H1 (cell line): ENCODE results near the gene TNRC6A. TPM values are rescaled to one million over a fixed set of nuclear protein-coding genes. Genes with fewer than 3 reads are reported as not detected.

Experiments used
- CTCF ChIA-PET: fragments of 300-600 bp; sonication (Branson Sonifier 250); formaldehyde crosslinking; loops from one replicate; lab custom pipeline; 2021; ENCODE audit not compliant: partially characterized antibody; lab: Charles Lee
- POLR2A ChIA-PET: fragments of 300-600 bp; sonication (Branson Sonifier 250); formaldehyde crosslinking; loops from one replicate; lab custom pipeline; 2021; ENCODE audit warnings: inconsistent platforms; ENCODE audit not compliant: partially characterized antibody; lab: Charles Lee
- DNase-seq, 2 experiments: peaks; one replicate each; pipeline versions ENCODE4 v3.0.0 to v3.0.0-alpha.2; 2010 to 2022; ENCODE audit warnings: low spot score in 2 of 2, low read depth in 1 of 2, mixed read lengths in 1 of 2
- FAIRE-seq: peaks from 2 replicates; lab custom pipeline; 2011; peaks lifted over from hg19 to GRCh38; lab: Jason Lieb, UNC
- H2AFZ ChIP-seq: 2 replicates; pipeline ENCODE4 v1.8.1; 2012; ENCODE audit warnings: low read length, inconsistent platforms
- H2AK5ac ChIP-seq: 2 replicates; pipeline ENCODE4 v1.6.1; 2013; ENCODE audit warnings: low read depth, low read length
- H2BK120ac ChIP-seq: replicated peaks from 2 replicates; pipeline ENCODE3; 2013; ENCODE audit warnings: low read depth, low read length, inconsistent platforms
- H2BK12ac ChIP-seq: 2 replicates; pipeline ENCODE4 v1.6.1; 2013; ENCODE audit warnings: low read depth, low read length
- H2BK15ac ChIP-seq: 2 replicates; pipeline ENCODE4 v1.6.1; 2013; ENCODE audit warnings: low read length
- H2BK20ac ChIP-seq: 2 replicates; pipeline ENCODE4 v1.6.1; 2013; ENCODE audit warnings: low read length
- H2BK5ac ChIP-seq: 2 replicates; pipeline ENCODE4 v1.6.1; 2013; ENCODE audit warnings: low read depth, low read length
- H3K14ac ChIP-seq: 2 replicates; pipeline ENCODE4 v1.6.1; 2013; ENCODE audit warnings: inconsistent platforms; ENCODE audit not compliant: insufficient read length
- H3K18ac ChIP-seq: 2 replicates; pipeline ENCODE4 v1.6.1; 2013; ENCODE audit warnings: low read length; ENCODE audit errors: extremely low read depth
- H3K23ac ChIP-seq: 2 replicates; pipeline ENCODE4 v1.6.1; 2013; ENCODE audit warnings: inconsistent platforms; ENCODE audit not compliant: insufficient read length
- H3K23me2 ChIP-seq: 2 replicates; pipeline ENCODE4 v1.6.1; 2013; ENCODE audit warnings: low read depth, low read length
- H3K27ac ChIP-seq: 2 replicates; pipeline ENCODE4 v1.6.1; 2011; ENCODE audit warnings: low read depth, low read length, inconsistent platforms
- H3K27me3 ChIP-seq, 4 experiments: replicated peaks in 1 of 4; 1 replicate in 1 of 4; 2 replicates in 3 of 4; pipeline versions ENCODE4 v1.6.1 to v1.8.1; 2011 to 2013; ENCODE audit warnings: low read length in 3 of 4, mild to moderate bottlenecking in 3 of 4, inconsistent platforms in 2 of 4, mixed read lengths in 2 of 4, moderate library complexity in 1 of 4; ENCODE audit not compliant: control insufficient read depth in 3 of 4, insufficient read depth in 3 of 4; ENCODE audit errors: extremely low read depth in 1 of 4
- H3K36me3 ChIP-seq, 4 experiments: 2 replicates each; pipeline versions ENCODE4 v1.6.1 to v1.8.1; 2011 to 2013; ENCODE audit warnings: mild to moderate bottlenecking in 4 of 4, low read length in 3 of 4, moderate library complexity in 2 of 4, control low read depth in 1 of 4, inconsistent platforms in 1 of 4; ENCODE audit not compliant: insufficient read depth in 4 of 4, control insufficient read depth in 2 of 4
- H3K4ac ChIP-seq: replicated peaks from 2 replicates; pipeline ENCODE3; 2013; ENCODE audit warnings: low read length, low read depth, mixed read lengths, inconsistent platforms; ENCODE audit not compliant: insufficient read length
- H3K4me1 ChIP-seq, 4 experiments: replicated peaks in 1 of 4; 1 replicate in 1 of 4; 2 replicates in 3 of 4; pipeline versions ENCODE4 v1.6.1 to v1.8.1; 2011 to 2013; ENCODE audit warnings: low read length in 3 of 4, inconsistent platforms in 2 of 4, mixed read lengths in 1 of 4; ENCODE audit not compliant: insufficient read depth in 4 of 4, control insufficient read depth in 3 of 4
- H3K4me2 ChIP-seq, 2 experiments: 2 replicates each; pipeline versions ENCODE4 v1.6.1 to v1.8.1; 2011 to 2013; ENCODE audit warnings: low read depth in 2 of 2, low read length in 2 of 2, control low read depth in 1 of 2, inconsistent platforms in 1 of 2, mild to moderate bottlenecking in 1 of 2; ENCODE audit not compliant: insufficient read depth in 1 of 2
- H3K4me3 ChIP-seq, 4 experiments: fragments of 200-600, 300-600 bp in 1 of 4; sonication (generic), shearing (Covaris generic), sonication (Bioruptor Twin) in 1 of 4; 2 replicates each; pipeline versions ENCODE4 v1.5.1 to v1.8.1; 2011 to 2016; ENCODE audit warnings: low read length in 4 of 4, low read depth in 3 of 4, control low read depth in 2 of 4, inconsistent platforms in 2 of 4, mild to moderate bottlenecking in 2 of 4, mixed read lengths in 1 of 4, moderate library complexity in 1 of 4; ENCODE audit not compliant: insufficient read depth in 2 of 4; ENCODE audit errors: extremely low read depth in 1 of 4
- H3K56ac ChIP-seq: replicated peaks from 2 replicates; pipeline ENCODE3; 2013; ENCODE audit warnings: low read depth, mild to moderate bottlenecking, mixed read lengths, low read length, inconsistent platforms; ENCODE audit not compliant: insufficient read length
- H3K79me1 ChIP-seq: 2 replicates; pipeline ENCODE4 v1.6.1; 2013; ENCODE audit warnings: low read depth, low read length, control low read depth
- H3K79me2 ChIP-seq, 2 experiments: 2 replicates each; pipeline versions ENCODE4 v1.6.1 to v1.8.1; 2012 to 2013; ENCODE audit warnings: low read length in 2 of 2, mild to moderate bottlenecking in 2 of 2, inconsistent platforms in 1 of 2; ENCODE audit not compliant: insufficient read depth in 2 of 2, control insufficient read depth in 1 of 2
- H3K9ac ChIP-seq, 4 experiments: replicated peaks in 1 of 4; 1 replicate in 1 of 4; 2 replicates in 3 of 4; pipeline versions ENCODE4 v1.6.1 to v1.8.1; 2011 to 2013; ENCODE audit warnings: low read depth in 3 of 4, low read length in 3 of 4, control low read depth in 2 of 4, mild to moderate bottlenecking in 2 of 4, moderate library complexity in 2 of 4, inconsistent platforms in 1 of 4; ENCODE audit errors: extremely low read depth in 1 of 4
- H3K9me3 ChIP-seq, 2 experiments: 2 replicates each; pipeline versions ENCODE4 v1.6.1 to v1.8.1; 2012 to 2013; ENCODE audit warnings: mild to moderate bottlenecking in 2 of 2, moderate library complexity in 2 of 2, control low read depth in 1 of 2, inconsistent platforms in 1 of 2, low read depth in 1 of 2, low read length in 1 of 2, mixed read lengths in 1 of 2; ENCODE audit not compliant: insufficient read depth in 2 of 2
- H4K20me1 ChIP-seq, 2 experiments: replicated peaks in 1 of 2; 2 replicates each; pipeline versions ENCODE3 to v1.8.1; 2011 to 2013; ENCODE audit warnings: inconsistent platforms in 2 of 2, low read length in 2 of 2, mild to moderate bottlenecking in 1 of 2; ENCODE audit not compliant: insufficient read depth in 2 of 2, control insufficient read depth in 1 of 2
- H4K5ac ChIP-seq: 2 replicates; pipeline ENCODE4 v1.6.1; 2013; ENCODE audit warnings: low read length, low read depth, mixed read lengths, inconsistent platforms; ENCODE audit not compliant: insufficient read length
- H4K8ac ChIP-seq: 2 replicates; pipeline ENCODE4 v1.8.0; 2013; ENCODE audit warnings: mild to moderate bottlenecking, moderate library complexity, low read length, inconsistent platforms; ENCODE audit not compliant: insufficient read depth; ENCODE audit errors: extremely low read depth
- H4K91ac ChIP-seq: replicated peaks from 2 replicates; pipeline ENCODE3; 2013; ENCODE audit warnings: low read length, mixed read lengths, inconsistent platforms; ENCODE audit not compliant: insufficient read length
- CBX5 ChIP-seq: fragments of 300-800, 300-1000 bp; sonication (generic); IDR thresholded peaks from 2 replicates; pipeline ENCODE4 v1.7.1; 2016; ENCODE audit warnings: antibody characterized with exemption, low read length, low read depth
- EGR1 ChIP-seq: IDR thresholded peaks from 2 replicates; pipeline ENCODE4 v1.6.1; 2011; ENCODE audit warnings: low read depth, low read length, borderline replicate concordance
- JUN ChIP-seq: IDR thresholded peaks from 2 replicates; pipeline ENCODE4 v1.6.1; 2011; ENCODE audit warnings: low read depth, mild to moderate bottlenecking, improper control_type of control experiment, low read length
- MAFK ChIP-seq: IDR thresholded peaks from 2 replicates; pipeline ENCODE4 v1.6.1; 2012; ENCODE audit warnings: low read depth, mild to moderate bottlenecking, improper control_type of control experiment, low read length
- NANOG ChIP-seq: IDR thresholded peaks from 2 replicates; pipeline ENCODE4 v1.6.1; 2011; ENCODE audit warnings: low read length, low read depth, mild to moderate bottlenecking, inconsistent platforms; ENCODE audit not compliant: insufficient read depth, poor library complexity, severe bottlenecking
- POLR2AphosphoS5 ChIP-seq: IDR thresholded peaks from 2 replicates; pipeline ENCODE4 v1.6.1; 2011; ENCODE audit warnings: low read depth, low read length
- RBBP5 ChIP-seq: IDR thresholded peaks from 2 replicates; pipeline ENCODE4 v1.7.1; 2012; ENCODE audit warnings: low read depth, mild to moderate bottlenecking, inconsistent platforms, low read length, moderate library complexity, borderline replicate concordance
- SIRT6 ChIP-seq: IDR thresholded peaks from one replicate; pipeline ENCODE4 v1.7.1; 2012; ENCODE audit warnings: low read length, inconsistent platforms
- SP1 ChIP-seq: IDR thresholded peaks from 2 replicates; pipeline ENCODE4 v1.6.1; 2011; ENCODE audit warnings: low read depth, low read length
- TBP ChIP-seq: IDR thresholded peaks from 2 replicates; pipeline ENCODE4 v1.6.1; 2011; ENCODE audit warnings: low read depth, low read length, improper control_type of control experiment
- YY1 ChIP-seq: IDR thresholded peaks from 2 replicates; pipeline ENCODE4 v1.6.1; 2011; ENCODE audit warnings: low read depth, mild to moderate bottlenecking, low read length
- WGBS, 2 experiments: shearing (Covaris generic) in 1 of 2; methylation state at CpG; one replicate each; pipeline versions ENCODE4 v1.1.6 to v1.1.7; 2013 to 2015; ENCODE audit warnings: low lambda C conversion rate in 2 of 2, mixed read lengths in 2 of 2, inconsistent platforms in 1 of 2, low coverage in 1 of 2, missing lambda C conversion rate in 1 of 2; ENCODE audit not compliant: insufficient replicate concordance in 2 of 2, insufficient coverage in 1 of 2, insufficient read length in 1 of 2; ENCODE audit errors: extremely low coverage in 1 of 2, missing lambda C conversion rate in 1 of 2; 5-methylcytosine and 5-hydroxymethylcytosine counted together
- polyA plus RNA-seq, 7 experiments: library from polyadenylated mRNA; depleted of rRNA in 3 of 7; stranded (reverse) in 5 of 7; unstranded in 2 of 7; fragments of >200 nt in 5 of 7; fragments of 200-250 nt in 2 of 7; gene quantifications; 1 replicate in 5 of 7; 2 replicates in 1 of 7; 4 replicates in 1 of 7; pipeline versions ENCODE4 v1.2.1 to v1.2.3, GENCODE V29; 2011 to 2013; ENCODE audit warnings: missing spikeins in 2 of 7, mixed read lengths in 2 of 7
- total RNA-seq: library from RNA; stranded (reverse); fragmentation: NEBNext Ultra II Directional; extraction: Animal tissue kit (Norgen Biotek cat#: 25700); gene quantifications from 2 replicates; pipeline ENCODE4 v1.2.1, GENCODE V29; 2021
- TF ChIP-seq, protein P1 (sequence below): IDR thresholded peaks from 2 replicates; pipeline ENCODE4 v1.6.1; 2011; ENCODE audit warnings: low read length, improper control_type of control experiment

Gene TNRC6A
- total and polyA plus RNA-seq, 2 of the 8 experiments (the other 6 are each of a cell fraction or from before 2014, with no cell fraction given): 67.6 to 103 TPM

DNA sequence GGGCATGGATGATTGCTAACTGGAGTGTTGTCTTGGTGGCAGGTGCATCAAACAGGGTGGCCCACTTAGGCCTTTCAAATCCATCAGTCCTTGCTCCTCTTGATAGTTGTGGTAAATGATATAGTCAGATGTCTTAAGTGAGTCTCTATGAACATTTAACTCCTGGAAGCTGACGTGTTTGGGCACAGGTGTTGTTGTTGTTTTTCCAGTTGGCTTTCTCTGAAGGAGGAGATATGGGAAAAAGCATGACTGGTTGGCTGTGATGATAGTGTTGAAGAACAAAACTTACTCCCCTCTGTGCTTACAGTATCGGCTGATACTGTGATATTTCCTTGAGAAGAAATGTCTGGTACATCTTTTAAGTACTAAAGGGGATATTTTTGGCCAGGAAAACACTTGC lies 18.0 kb downstream of the TNRC6A start:
- Histone ChIP-seq H4K91ac (no peak overlapping the region), H3K27ac (no peak overlapping the region), H3K79me2 (peaks cover 64 to 100% of the 10 kb centered on the region in 2 experiments), H3K4me2 (no peak overlapping the region), H3K79me1 (peaks cover 8% of the 10 kb centered on the region; the same call in 1 of the 2 replicates), H2BK20ac (no peak overlapping the region), H3K18ac (no peak overlapping the region), H3K23me2 (no peaks in the 10 kb centered on the region; the same call in 1 of the 2 replicates), H2BK15ac (no peak overlapping the region), H3K4me1 (peaks cover 0 to 24% (median 14%) of the 10 kb centered on the region in 4 experiments; a peak in 6 of 7 replicates), H2BK12ac (no peak overlapping the region), H4K8ac (no peak overlapping the region), H3K9ac (no peak overlapping the region)
- FAIRE-seq: no peak
- POLR2A ChIA-PET: interaction anchor here (1.6 to 7.2 kb wide), 2 partner anchors 8 to 15 kb away, joined by 5 to 71 read pairs; no protein-coding TSS in a partner anchor
- TF ChIP-seq TBP: no peak
- TF ChIP-seq CBX5: no peak
- no peak for TF ChIP-seq JUN
- TF ChIP-seq, protein P1, sequence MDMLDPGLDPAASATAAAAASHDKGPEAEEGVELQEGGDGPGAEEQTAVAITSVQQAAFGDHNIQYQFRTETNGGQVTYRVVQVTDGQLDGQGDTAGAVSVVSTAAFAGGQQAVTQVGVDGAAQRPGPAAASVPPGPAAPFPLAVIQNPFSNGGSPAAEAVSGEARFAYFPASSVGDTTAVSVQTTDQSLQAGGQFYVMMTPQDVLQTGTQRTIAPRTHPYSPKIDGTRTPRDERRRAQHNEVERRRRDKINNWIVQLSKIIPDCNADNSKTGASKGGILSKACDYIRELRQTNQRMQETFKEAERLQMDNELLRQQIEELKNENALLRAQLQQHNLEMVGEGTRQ: no peak
- TF ChIP-seq MAFK: no peak
- TF ChIP-seq EGR1: no peak
- TF ChIP-seq NANOG: no peak
- no peak for TF ChIP-seq SP1
- no peak for TF ChIP-seq POLR2AphosphoS5
- TF ChIP-seq RBBP5: no peak
- TF ChIP-seq SIRT6: no peak
- TF ChIP-seq YY1: no peak
- TF ChIP-seq, all 59 proteins: peak for 0
- WGBS, 2 experiments: 82% methylated on average over 2 of the region's 2 CpGs; no CpG with 5 or more reads in 1 of the 2 experiments
- Histone ChIP-seq H4K20me1 (peaks cover 37 to 40% of the 10 kb centered on the region in 2 experiments), H2AK5ac (no peak overlapping the region), H3K36me3 (peaks cover 0 to 8% (median 2%) of the 10 kb centered on the region in 4 experiments; a peak in 4 of 8 replicates), H3K4ac (no peak overlapping the region), H3K14ac (no peak overlapping the region), H2AFZ (no peak overlapping the region), H4K5ac (no peak overlapping the region), H3K27me3 (no peaks in the 10 kb centered on the region), H3K9me3 (no peaks in the 10 kb centered on the region), H3K56ac (no peak overlapping the region), H2BK5ac (no peak overlapping the region), H3K4me3 (no peak overlapping the region), H3K23ac (no peak overlapping the region), H2BK120ac (no peak overlapping the region)
- CTCF ChIA-PET: no interaction called here
- no peak for DNase-seq
